ENCODE data around the gene MLYCD.
A peak's percentile ranks its signal among the peaks of the same experiment; 100 is the strongest.

The MLYCD gene

DNA sequence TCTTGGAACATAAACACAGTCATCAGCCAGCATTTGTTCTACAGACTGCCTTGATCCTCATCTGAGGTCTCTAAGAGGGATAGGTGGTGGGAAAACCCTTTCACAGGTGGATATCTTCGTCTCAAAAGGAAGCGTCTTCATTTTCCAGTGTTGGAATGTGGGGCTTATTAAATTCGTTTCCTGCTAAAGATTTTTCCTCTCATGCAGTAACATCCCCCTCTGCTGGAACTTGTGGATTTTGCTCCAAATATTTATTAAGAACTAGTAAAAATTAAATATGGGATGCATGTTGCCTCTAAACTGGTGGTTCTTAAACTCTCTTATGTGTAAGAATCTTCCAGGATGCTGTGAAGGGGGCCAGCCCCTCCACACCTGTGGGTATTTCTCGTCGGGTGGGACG lies 20.1 kb upstream of the MLYCD start:
- ChIA-PET CTCF (interaction anchor here (1.2 kb wide), 1 partner anchor 52 kb away, joined by 3 read pairs; no protein-coding TSS in a partner anchor), POLR2A (no interaction called here)
- no peaks in the 10 kb centered on the region for H3K36me3 ChIP-seq (ENCODE audit: control insufficient read depth in 2 of 2, insufficient read depth in 1 of 2, low read length in 2 of 2)
- H3K9me3 ChIP-seq (ENCODE audit: control insufficient read depth, insufficient read depth, low read depth, low read length) = no peaks in the 10 kb centered on the region
- H3K4me1 ChIP-seq (ENCODE audit: control insufficient read depth, insufficient read depth, low read length) = no peaks in the 10 kb centered on the region
- no peak overlapping the region for H3K27ac ChIP-seq (ENCODE audit: extremely low read depth, low read depth, low read length)
- no peak overlapping the region for H3K4me3 ChIP-seq (ENCODE audit: low read depth, low read length)
- TF ChIP-seq, protein P1, sequence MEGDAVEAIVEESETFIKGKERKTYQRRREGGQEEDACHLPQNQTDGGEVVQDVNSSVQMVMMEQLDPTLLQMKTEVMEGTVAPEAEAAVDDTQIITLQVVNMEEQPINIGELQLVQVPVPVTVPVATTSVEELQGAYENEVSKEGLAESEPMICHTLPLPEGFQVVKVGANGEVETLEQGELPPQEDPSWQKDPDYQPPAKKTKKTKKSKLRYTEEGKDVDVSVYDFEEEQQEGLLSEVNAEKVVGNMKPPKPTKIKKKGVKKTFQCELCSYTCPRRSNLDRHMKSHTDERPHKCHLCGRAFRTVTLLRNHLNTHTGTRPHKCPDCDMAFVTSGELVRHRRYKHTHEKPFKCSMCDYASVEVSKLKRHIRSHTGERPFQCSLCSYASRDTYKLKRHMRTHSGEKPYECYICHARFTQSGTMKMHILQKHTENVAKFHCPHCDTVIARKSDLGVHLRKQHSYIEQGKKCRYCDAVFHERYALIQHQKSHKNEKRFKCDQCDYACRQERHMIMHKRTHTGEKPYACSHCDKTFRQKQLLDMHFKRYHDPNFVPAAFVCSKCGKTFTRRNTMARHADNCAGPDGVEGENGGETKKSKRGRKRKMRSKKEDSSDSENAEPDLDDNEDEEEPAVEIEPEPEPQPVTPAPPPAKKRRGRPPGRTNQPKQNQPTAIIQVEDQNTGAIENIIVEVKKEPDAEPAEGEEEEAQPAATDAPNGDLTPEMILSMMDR (tag by site-specific recombination; IDR thresholded peaks at IDR 0.05) = peak; percentile 40; the same call in 1 of the 2 replicates
- TF ChIP-seq ZNF654 (tag by site-specific recombination; IDR thresholded peaks at IDR 0.05; ENCODE audit: low read depth) (peak; percentile 54), MEIS1 (CRISPR knock-in tag; IDR thresholded peaks at IDR 0.05; ENCODE audit: borderline replicate concordance) (no peak)

DNA sequence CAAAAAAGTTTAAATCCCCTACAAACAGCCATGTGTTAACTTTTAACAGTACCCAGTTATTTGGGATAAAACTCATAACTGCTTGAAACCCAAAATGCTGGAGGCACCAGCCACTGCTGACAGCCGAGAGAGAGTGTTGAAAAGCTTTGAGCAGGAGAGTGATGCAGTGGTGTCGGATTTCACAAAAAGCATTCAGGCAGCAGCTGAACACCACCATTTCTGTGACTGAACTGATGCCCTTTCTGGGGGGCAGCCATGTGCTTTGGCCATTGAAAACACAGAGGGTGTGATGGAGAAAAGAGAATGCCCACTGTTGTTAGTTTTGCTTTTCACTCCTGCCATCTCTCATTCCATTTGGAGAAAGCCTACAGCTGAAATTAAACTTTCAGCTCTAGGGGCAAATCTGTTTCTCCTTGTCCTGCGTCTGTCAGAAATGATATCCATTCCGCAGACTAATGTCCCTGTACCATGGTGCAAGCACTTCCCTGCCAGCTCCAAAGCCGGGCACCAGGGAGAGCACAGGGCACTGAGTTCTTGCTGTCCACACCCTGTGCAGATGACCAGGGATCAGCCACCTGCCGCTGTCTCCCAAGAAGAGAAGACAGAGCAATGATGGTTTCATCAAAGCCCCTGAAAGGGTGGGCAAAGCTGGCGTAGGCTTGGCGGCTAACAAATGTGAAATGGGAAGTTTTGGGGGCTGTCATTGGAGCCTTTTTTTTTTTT lies 16.6 kb upstream of the MLYCD start:
- Histone ChIP-seq H3K4me1 (ENCODE audit: control insufficient read depth, insufficient read depth, low read length) (no peaks in the 10 kb centered on the region), H3K36me3 (ENCODE audit: control insufficient read depth in 2 of 2, insufficient read depth in 1 of 2, low read length in 2 of 2) (no peaks in the 10 kb centered on the region), H3K27ac (ENCODE audit: extremely low read depth, low read depth, low read length) (no peak overlapping the region), H3K9me3 (ENCODE audit: control insufficient read depth, insufficient read depth, low read depth, low read length) (no peaks in the 10 kb centered on the region), H3K4me3 (ENCODE audit: low read depth, low read length) (no peak overlapping the region)
- POLR2A ChIA-PET = no interaction called here
- CTCF ChIA-PET = interaction anchor here (2.7 kb wide), 1 partner anchor 57 kb away, joined by 9 read pairs; no protein-coding TSS in a partner anchor
- TF ChIP-seq, protein P1 (tag by site-specific recombination; IDR thresholded peaks at IDR 0.05) = no peak
- peak; percentile 53 for TF ChIP-seq ZNF341 (tag by site-specific recombination; IDR thresholded peaks at IDR 0.05; ENCODE audit: low read depth)
- peak; percentile 69 for TF ChIP-seq ZNF335 (tag by site-specific recombination; conservative IDR thresholded peaks at IDR 0.05)
- TF ChIP-seq PRDM1 (tag by site-specific recombination; IDR thresholded peaks at IDR 0.05) = peak; percentile 57

DNA sequence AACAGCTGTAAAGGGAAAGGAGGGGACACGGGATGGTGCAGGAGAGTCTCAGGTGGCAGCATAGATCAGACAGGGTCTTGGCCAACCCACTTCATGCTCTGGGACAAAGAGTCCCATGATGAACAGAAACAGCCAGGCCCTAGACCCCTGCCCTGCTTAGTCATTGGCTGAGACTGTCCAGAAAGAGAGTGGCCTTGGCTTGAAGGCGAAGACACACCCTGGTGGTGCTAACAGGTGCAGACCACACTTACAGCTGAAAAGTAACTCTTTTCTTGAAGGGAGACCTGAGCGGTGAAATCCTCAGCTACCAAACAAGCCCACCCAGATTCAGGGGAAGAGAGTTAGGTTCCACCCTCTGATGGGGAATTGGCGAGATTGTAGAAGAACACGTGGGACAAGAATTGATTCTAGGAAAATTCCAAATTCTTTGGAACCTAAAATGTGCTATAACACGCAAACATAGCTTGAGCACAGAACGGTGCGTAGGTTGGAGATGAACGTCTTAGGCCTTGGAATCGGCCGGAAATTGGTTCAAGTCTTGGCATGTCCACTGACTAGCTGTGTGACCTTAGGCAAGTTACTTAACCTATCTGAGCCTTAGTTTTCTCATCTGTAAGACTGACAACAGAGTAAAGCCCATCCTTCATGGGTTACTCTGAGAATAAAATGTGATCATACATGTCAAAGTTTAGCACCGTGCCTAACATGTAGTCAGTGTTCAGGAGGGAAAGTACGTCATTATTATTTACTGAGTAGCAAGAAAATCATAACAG lies 12.5 kb upstream of the MLYCD start:
- ChIA-PET POLR2A (interaction anchor here (0.5 kb wide), 1 partner anchor 16 kb away, joined by 5 read pairs; no protein-coding TSS in a partner anchor), CTCF (interaction anchor here (0.5 to 1.7 kb wide), 3 partner anchors 8 to 1198 kb away, joined by 3 to 5 read pairs (median 3); no protein-coding TSS in a partner anchor)

DNA sequence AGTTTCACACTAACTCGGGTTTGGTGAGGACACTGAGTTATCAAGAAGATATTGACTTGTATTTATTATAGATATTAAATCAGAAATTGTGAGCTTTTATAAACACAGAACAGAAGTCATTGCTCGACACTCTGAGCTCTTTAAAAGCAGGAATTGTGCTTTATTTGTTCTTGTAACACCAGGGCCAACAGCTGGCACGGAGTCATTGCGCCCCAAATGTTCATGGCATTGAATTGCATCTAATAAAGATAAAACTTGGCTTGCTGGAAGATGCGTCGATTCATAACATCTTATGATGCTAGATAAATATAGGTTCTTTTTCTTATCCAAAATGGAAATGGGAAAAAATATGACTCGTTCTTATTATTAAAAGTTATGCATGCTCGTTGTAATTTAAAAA lies 11.8 kb upstream of the MLYCD start:
- H3K27ac ChIP-seq (ENCODE audit: extremely low read depth, low read depth, low read length) = no peak overlapping the region
- POLR2A ChIA-PET = no interaction called here
- TF ChIP-seq, protein P1 (tag by site-specific recombination; IDR thresholded peaks at IDR 0.05) = 0 out of 2 replicates have a peak, but pooled peaks have one; percentile 20
- TF ChIP-seq, protein P2, sequence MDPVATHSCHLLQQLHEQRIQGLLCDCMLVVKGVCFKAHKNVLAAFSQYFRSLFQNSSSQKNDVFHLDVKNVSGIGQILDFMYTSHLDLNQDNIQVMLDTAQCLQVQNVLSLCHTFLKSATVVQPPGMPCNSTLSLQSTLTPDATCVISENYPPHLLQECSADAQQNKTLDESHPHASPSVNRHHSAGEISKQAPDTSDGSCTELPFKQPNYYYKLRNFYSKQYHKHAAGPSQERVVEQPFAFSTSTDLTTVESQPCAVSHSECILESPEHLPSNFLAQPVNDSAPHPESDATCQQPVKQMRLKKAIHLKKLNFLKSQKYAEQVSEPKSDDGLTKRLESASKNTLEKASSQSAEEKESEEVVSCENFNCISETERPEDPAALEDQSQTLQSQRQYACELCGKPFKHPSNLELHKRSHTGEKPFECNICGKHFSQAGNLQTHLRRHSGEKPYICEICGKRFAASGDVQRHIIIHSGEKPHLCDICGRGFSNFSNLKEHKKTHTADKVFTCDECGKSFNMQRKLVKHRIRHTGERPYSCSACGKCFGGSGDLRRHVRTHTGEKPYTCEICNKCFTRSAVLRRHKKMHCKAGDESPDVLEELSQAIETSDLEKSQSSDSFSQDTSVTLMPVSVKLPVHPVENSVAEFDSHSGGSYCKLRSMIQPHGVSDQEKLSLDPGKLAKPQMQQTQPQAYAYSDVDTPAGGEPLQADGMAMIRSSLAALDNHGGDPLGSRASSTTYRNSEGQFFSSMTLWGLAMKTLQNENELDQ (tag by site-specific recombination; IDR thresholded peaks at IDR 0.05; ENCODE audit: low read depth) = no peak
- no peaks in the 10 kb centered on the region for H3K36me3 ChIP-seq (ENCODE audit: control insufficient read depth in 2 of 2, insufficient read depth in 1 of 2, low read length in 2 of 2)
- no peaks in the 10 kb centered on the region for H3K4me1 ChIP-seq (ENCODE audit: control insufficient read depth, insufficient read depth, low read length)
- no peak overlapping the region for H3K4me3 ChIP-seq (ENCODE audit: low read depth, low read length)
- H3K9me3 ChIP-seq (ENCODE audit: control insufficient read depth, insufficient read depth, low read depth, low read length) = no peaks in the 10 kb centered on the region
- CTCF ChIA-PET = interaction anchor here (1.7 kb wide), 1 partner anchor 9 kb away, joined by 3 read pairs; no protein-coding TSS in a partner anchor

More for the DNA sequence above, 12.5 kb upstream of the MLYCD start:
- H3K9me3 ChIP-seq (ENCODE audit: control insufficient read depth, insufficient read depth, low read depth, low read length) = no peaks in the 10 kb centered on the region
- TF ChIP-seq ZNF768 (tag by site-specific recombination; IDR thresholded peaks at IDR 0.05) (0 out of 2 replicates have a peak, but pooled peaks have one; percentile 14), ZNF223 (tag by site-specific recombination; IDR thresholded peaks at IDR 0.05) (no peak)
- H3K4me3 ChIP-seq (ENCODE audit: low read depth, low read length) = no peak overlapping the region
- H3K36me3 ChIP-seq (ENCODE audit: control insufficient read depth in 2 of 2, insufficient read depth in 1 of 2, low read length in 2 of 2) = no peaks in the 10 kb centered on the region
- no peak overlapping the region for H3K27ac ChIP-seq (ENCODE audit: extremely low read depth, low read depth, low read length)
- no peaks in the 10 kb centered on the region for H3K4me1 ChIP-seq (ENCODE audit: control insufficient read depth, insufficient read depth, low read length)

All from HEK293 (cell line).